Smooth muscle cell (in vitro differentiated cells): ENCODE measurements around the gene TNS3. TPM values are rescaled to one million over a fixed set of nuclear protein-coding genes. Genes with fewer than 3 reads are reported as not detected.

Source experiments
- DNase-seq: peaks from one replicate; lab custom pipeline; 2025; ENCODE audit not compliant: unreplicated experiment; lab: John Stamatoyannopoulos, UW
- H2AFZ ChIP-seq: fragments of 200-600 bp; sonication (generic); 2 replicates; pipeline ENCODE4 v1.6.0; 2016; ENCODE audit warnings: antibody characterized with exemption, low read depth, mild to moderate bottlenecking
- H3F3A ChIP-seq: fragments of 200-600 bp; sonication (generic); 2 replicates; pipeline ENCODE4 v1.6.0; 2017; ENCODE audit warnings: antibody characterized with exemption, low read depth
- H3K27ac ChIP-seq: fragments of 200-600 bp; sonication (generic); 2 replicates; pipeline ENCODE4 v1.5.1; 2016; ENCODE audit warnings: low read depth, mild to moderate bottlenecking
- H3K27me3 ChIP-seq: fragments of 200-600 bp; sonication (generic); 2 replicates; pipeline ENCODE4 v1.6.1; 2016; ENCODE audit warnings: low read depth, mild to moderate bottlenecking
- H3K36me3 ChIP-seq: fragments of 200-600 bp; sonication (generic); 2 replicates; pipeline ENCODE4 v1.5.1; 2016; ENCODE audit warnings: low read depth
- H3K4me1 ChIP-seq: fragments of 200-600 bp; sonication (generic); 2 replicates; pipeline ENCODE4 v1.5.1; 2016; ENCODE audit warnings: low read depth
- H3K4me2 ChIP-seq: fragments of 200-600 bp; sonication (generic); 2 replicates; pipeline ENCODE4 v1.6.0; 2016; ENCODE audit warnings: mild to moderate bottlenecking
- H3K4me3 ChIP-seq: fragments of 200-600 bp; sonication (generic); 2 replicates; pipeline ENCODE4 v1.5.1; 2016; ENCODE audit warnings: mild to moderate bottlenecking
- H3K79me2 ChIP-seq: fragments of 200-600 bp; sonication (generic); 2 replicates; pipeline ENCODE4 v1.6.0; 2016; ENCODE audit warnings: low read depth, mild to moderate bottlenecking
- H3K9ac ChIP-seq: fragments of 200-600 bp; sonication (generic); 2 replicates; pipeline ENCODE4 v1.6.0; 2016; ENCODE audit warnings: low read depth
- H3K9me3 ChIP-seq: fragments of 200-600 bp; sonication (generic); replicated peaks from 2 replicates; pipeline ENCODE4 v1.5.1; 2016; ENCODE audit warnings: low read depth
- H4K20me1 ChIP-seq: fragments of 200-600 bp; sonication (generic); 2 replicates; pipeline ENCODE4 v1.6.0; 2016; ENCODE audit warnings: low read depth
- WGBS: methylation state at CpG from one replicate; pipeline ENCODE4 v1.1.7; 2016; ENCODE audit warnings: low lambda C conversion rate; 5-methylcytosine and 5-hydroxymethylcytosine counted together
- polyA plus RNA-seq: library from polyadenylated mRNA; unstranded; fragments of >200 nt; fragmentation: Nextera tagmentation; extraction: Ambion mirVana; gene quantifications from 2 replicates; pipeline ENCODE4 v1.2.1, GENCODE V29; 2016
- total RNA-seq: library from RNA; depleted of rRNA; stranded (reverse); fragments of >200 nt; gene quantifications from 2 replicates; pipeline ENCODE4 v1.2.3, GENCODE V29; 2014
- TF ChIP-seq, protein P1 (sequence below): fragments of 200-600 bp; sonication (generic); IDR thresholded peaks from 2 replicates; pipeline ENCODE4 v1.5.1; 2017; ENCODE audit warnings: borderline replicate concordance, mild to moderate bottlenecking, antibody characterized with exemption; ENCODE audit not compliant: insufficient read depth, poor library complexity, severe bottlenecking

Gene TNS3
- total and polyA plus RNA-seq, 2 experiments from 2014 or later = 32.6 to 50.5 TPM

DNA sequence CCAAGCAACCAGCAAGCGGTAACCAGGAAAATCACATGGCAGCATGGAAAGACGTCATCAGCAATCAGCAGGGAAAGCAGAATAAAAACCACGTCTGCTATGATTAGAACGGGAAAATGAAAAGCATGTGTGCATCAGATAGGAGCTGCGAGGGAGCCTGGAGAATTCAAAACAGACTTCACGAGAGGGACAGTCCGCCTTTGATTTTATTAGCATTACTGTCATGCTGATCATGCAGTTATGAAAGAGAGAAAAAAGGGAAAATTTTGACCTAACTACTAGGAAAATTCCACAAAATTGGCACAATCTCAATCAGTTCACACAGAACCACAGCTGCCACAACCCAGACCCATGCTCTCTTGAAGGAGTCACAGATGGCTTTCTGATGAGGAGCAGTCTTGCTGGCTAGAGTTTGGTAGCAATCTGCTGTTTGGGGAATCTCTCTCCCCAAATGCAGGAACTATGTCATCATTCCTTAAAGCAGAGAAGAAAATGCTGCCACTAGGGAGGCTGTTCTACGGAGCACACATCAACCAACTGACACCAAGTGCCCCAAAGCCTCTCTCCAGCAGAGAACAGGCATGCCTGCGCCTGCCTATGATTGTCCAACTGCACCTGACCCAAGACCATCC, 295.9 kb downstream of the TNS3 start:
- DNase-seq = no peak
- Histone ChIP-seq H3K4me2 (no peak overlapping the region), H3K27ac (peak overlapping the region; percentile 78), H3K79me2 (no peaks in the 10 kb centered on the region), H3K9me3 (no peaks in the 10 kb centered on the region), H3K36me3 (peaks cover 8% of the 10 kb centered on the region), H3K4me1 (no peaks in the 10 kb centered on the region), H3K4me3 (no peak overlapping the region), H4K20me1 (no peaks in the 10 kb centered on the region), H3K9ac (peak overlapping the region; percentile 27), H2AFZ (no peak overlapping the region), H3K27me3 (no peaks in the 10 kb centered on the region), H3F3A (peaks cover 8% of the 10 kb centered on the region)
- 51% methylated on average over 9 of the region's 9 CpGs for WGBS
- TF ChIP-seq, protein P1, sequence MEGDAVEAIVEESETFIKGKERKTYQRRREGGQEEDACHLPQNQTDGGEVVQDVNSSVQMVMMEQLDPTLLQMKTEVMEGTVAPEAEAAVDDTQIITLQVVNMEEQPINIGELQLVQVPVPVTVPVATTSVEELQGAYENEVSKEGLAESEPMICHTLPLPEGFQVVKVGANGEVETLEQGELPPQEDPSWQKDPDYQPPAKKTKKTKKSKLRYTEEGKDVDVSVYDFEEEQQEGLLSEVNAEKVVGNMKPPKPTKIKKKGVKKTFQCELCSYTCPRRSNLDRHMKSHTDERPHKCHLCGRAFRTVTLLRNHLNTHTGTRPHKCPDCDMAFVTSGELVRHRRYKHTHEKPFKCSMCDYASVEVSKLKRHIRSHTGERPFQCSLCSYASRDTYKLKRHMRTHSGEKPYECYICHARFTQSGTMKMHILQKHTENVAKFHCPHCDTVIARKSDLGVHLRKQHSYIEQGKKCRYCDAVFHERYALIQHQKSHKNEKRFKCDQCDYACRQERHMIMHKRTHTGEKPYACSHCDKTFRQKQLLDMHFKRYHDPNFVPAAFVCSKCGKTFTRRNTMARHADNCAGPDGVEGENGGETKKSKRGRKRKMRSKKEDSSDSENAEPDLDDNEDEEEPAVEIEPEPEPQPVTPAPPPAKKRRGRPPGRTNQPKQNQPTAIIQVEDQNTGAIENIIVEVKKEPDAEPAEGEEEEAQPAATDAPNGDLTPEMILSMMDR = no peak

DNA sequence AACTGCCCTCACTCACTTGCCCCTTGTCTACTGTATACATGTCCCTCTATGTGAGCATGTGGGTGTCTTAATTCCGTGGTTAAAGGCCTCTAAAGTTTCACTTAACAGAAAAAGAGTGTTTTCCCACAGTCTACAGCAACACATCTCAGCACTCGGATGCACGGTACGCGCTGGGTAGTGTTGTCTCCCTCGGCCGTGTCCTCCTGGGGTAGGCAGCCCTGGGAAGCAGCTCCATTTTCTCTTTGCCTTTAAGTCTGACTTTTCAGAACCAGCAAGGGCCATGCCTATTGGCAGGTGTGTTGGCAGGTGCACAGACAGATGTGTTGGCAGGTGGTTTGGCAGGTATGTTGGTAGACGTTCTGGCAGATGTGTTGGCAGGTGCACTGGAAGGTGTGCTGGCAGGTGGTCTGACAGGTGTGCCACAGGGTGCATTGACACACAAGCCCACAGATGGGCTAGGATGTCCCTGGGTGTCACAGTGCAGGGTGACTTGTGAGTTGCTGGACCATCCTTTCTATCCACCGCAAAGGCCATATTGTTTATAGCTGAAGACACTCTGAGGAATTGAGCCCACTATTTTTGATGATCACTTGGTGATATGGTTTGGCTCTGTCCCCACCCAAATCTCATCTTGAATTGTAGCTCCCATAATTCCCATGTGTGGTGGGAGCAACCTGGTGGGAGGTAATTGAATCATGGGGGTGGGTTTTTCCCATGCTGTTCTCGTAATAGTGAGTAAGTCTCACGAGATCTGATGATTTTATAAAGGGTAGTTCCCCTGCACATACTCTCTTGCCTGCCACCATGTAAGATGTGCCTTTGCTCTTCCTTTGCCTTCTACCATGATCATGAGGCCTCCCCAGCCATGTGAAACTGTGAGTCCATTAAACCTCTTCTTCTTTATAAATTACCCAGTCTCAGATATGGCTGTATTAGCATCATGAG, 296.9 kb downstream of the TNS3 start:
- Histone ChIP-seq H3K79me2 (no peaks in the 10 kb centered on the region), H3K27me3 (no peaks in the 10 kb centered on the region)
- 96% methylated on average over 11 of the region's 11 CpGs for WGBS

DNA sequence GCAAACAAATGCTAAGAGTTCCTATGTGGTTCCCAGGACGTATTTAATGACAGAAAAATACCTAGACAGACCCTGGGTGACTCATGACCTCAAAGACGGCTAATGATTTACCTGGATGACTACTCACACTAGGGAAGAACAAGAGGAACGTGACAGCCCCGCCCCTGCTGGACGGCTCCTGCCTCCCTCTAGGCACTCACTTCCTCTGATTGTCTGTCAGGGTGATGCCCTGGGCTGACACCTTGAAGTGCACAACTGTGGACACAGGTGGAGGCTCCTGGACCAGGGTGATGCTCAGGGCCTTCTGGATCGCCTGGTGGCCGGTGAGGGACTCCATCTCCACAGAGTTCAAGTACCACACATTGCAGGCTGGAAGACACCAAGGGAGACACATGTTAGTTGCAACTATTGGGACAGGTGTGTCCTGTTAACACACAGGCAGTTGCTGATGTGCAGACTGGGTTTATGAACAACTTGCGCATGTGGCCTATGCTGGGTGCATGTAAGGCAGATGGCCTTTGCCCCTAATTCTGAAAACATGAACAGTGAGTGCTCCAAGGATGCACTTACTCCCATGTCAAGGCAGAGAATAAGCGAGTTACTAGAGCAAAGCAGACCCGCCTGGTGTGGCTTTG, 298.3 kb downstream of the TNS3 start:
- no peaks in the 10 kb centered on the region for H3K27me3 ChIP-seq
- no peak overlapping the region for H3K4me3 ChIP-seq
- no peak overlapping the region for H3K27ac ChIP-seq
- no peak overlapping the region for H3K9ac ChIP-seq
- TF ChIP-seq, protein P1 = no peak
- no peaks in the 10 kb centered on the region for H3K4me1 ChIP-seq
- peaks cover 8% of the 10 kb centered on the region for H3K36me3 ChIP-seq
- WGBS = 92% methylated on average over 10 of the region's 10 CpGs
- no peak overlapping the region for H2AFZ ChIP-seq
- no peak overlapping the region for H3K4me2 ChIP-seq
- H3F3A ChIP-seq = peaks cover 8% of the 10 kb centered on the region
- H3K9me3 ChIP-seq = no peaks in the 10 kb centered on the region
- DNase-seq = no peak
- no peaks in the 10 kb centered on the region for H4K20me1 ChIP-seq
- no peaks in the 10 kb centered on the region for H3K79me2 ChIP-seq

More for the DNA sequence above, 296.9 kb downstream of the TNS3 start:
- TF ChIP-seq, protein P1 = no peak
- Histone ChIP-seq H3K9me3 (no peaks in the 10 kb centered on the region), H3K36me3 (peaks cover 8% of the 10 kb centered on the region), H4K20me1 (no peaks in the 10 kb centered on the region), H3K27ac (peak overlapping the region; percentile 78), H3F3A (peaks cover 8% of the 10 kb centered on the region), H3K4me3 (no peak overlapping the region), H3K4me1 (no peaks in the 10 kb centered on the region), H3K9ac (peak overlapping the region; percentile 27), H3K4me2 (no peak overlapping the region), H2AFZ (no peak overlapping the region)
- no peak for DNase-seq
